Esophagus muscularis mucosa (tissue), 4 donors: Measurements from ENCODE around the gene ANAPC7. TPM values are rescaled to one million over a fixed set of nuclear protein-coding genes. Genes with fewer than 3 reads are reported as not detected.

ENCODE experiments used
- DNase-seq: peaks from one replicate; pipeline ENCODE4 v3.0.0-alpha.2; 2017; ENCODE audit errors: extremely low spot score
- H3K27ac ChIP-seq, 4 donors: fragments of 200-600 bp; sonication (generic); replicated peaks in 1 of 4; 1 replicate in 3 of 4; 2 replicates in 1 of 4; pipeline ENCODE4 v1.5.1; 2016 to 2019; ENCODE audit warnings: mild to moderate bottlenecking in 1 of 4
- H3K27me3 ChIP-seq, 4 donors: fragments of 200-600 bp; sonication (generic); one replicate each; pipeline versions ENCODE4 v1.5.1 to v1.6.0; 2016 to 2019
- H3K36me3 ChIP-seq, 4 donors: fragments of 200-600 bp; sonication (generic); one replicate each; pipeline ENCODE4 v1.5.1; 2016 to 2019
- H3K4me1 ChIP-seq, 4 donors: fragments of 200-600 bp; sonication (generic); one replicate each; pipeline ENCODE4 v1.5.1; 2016 to 2019
- H3K4me3 ChIP-seq, 4 donors: fragments of 200-600 bp; sonication (generic); 1 replicate in 2 of 4; 2 replicates in 2 of 4; pipeline ENCODE4 v1.5.1; 2016 to 2019; ENCODE audit warnings: mild to moderate bottlenecking in 4 of 4, moderate library complexity in 1 of 4
- H3K9me3 ChIP-seq, 4 donors: fragments of 200-600 bp; sonication (generic); 1 replicate in 3 of 4; 2 replicates in 1 of 4; pipeline ENCODE4 v1.5.1; 2016 to 2019
- CTCF ChIP-seq, 3 experiments: fragments of 200-600 bp in 2 of 3; fragments of 450-650 bp in 1 of 3; sonication (generic) in 2 of 3; IDR thresholded peaks; one replicate each; pipeline ENCODE4 v1.5.1; 2017 to 2019; ENCODE audit warnings: antibody characterized with exemption in 3 of 3, mild to moderate bottlenecking in 2 of 3, moderate library complexity in 1 of 3
- EP300 ChIP-seq: sonication (generic); formaldehyde crosslinking; IDR thresholded peaks from one replicate; pipeline ENCODE4 v1.6.1; 2017; ENCODE audit warnings: antibody characterized with exemption
- POLR2A ChIP-seq: fragments of 450-650 bp; IDR thresholded peaks from one replicate; pipeline ENCODE4 v1.6.1; 2017; ENCODE audit warnings: antibody characterized with exemption, moderate library complexity, mild to moderate bottlenecking, low read depth
- POLR2AphosphoS5 ChIP-seq, 2 donors: sonication (generic); formaldehyde crosslinking; IDR thresholded peaks; one replicate each; pipeline ENCODE4 v1.6.1; 2017; ENCODE audit warnings: antibody characterized with exemption in 2 of 2
- WGBS: methylation state at CpG from one replicate; pipeline ENCODE4 v1.1.5; 2018; 5-methylcytosine and 5-hydroxymethylcytosine counted together
- intact Hi-C: fragments of 100-400 bp; cut with DNase I; formaldehyde crosslinking; loops from one replicate; pipeline ENCODE4 v1.15.1; 2023
- total RNA-seq, 4 donors: library from RNA; depleted of rRNA; stranded (reverse); fragments of >200 nt; gene quantifications; one replicate each; pipeline versions ENCODE4 v1.1.0 to v1.2.1, GENCODE V29; 2016

Gene ANAPC7
- total RNA-seq, 4 donors from 2014 or later, result 32.5 to 35.0 (median 33.2) TPM

- TF ChIP-seq POLR2A (no peak), POLR2AphosphoS5 (IDR thresholded peaks at IDR 0.05) (no peak), EP300 (no peak), CTCF (IDR thresholded peaks at IDR 0.05) (no peak)
- peaks cover 13 to 17% (median 15%) of the 10 kb centered on the region in 4 donors for H3K4me1 ChIP-seq
- H3K27me3 ChIP-seq, result no peaks in the 10 kb centered on the region
- peak; percentile 68 for DNase-seq
- no peak overlapping the region for H3K4me3 ChIP-seq
- no peaks in the 10 kb centered on the region for H3K9me3 ChIP-seq
- WGBS, result 84% methylated on average over 11 of the region's 11 CpGs
- intact Hi-C loops, result no loop called here
- H3K36me3 ChIP-seq, result peaks cover 88 to 100% (median 100%) of the 10 kb centered on the region in 4 donors
- H3K27ac ChIP-seq, result peak overlapping the region in 2 of 4 donors; percentile 3 to 15
Measured at GRCh38 chr12:110337912-110338710, 65.4 kb downstream of the ANAPC7 start.

- Histone ChIP-seq H3K4me1 (peaks cover 30 to 42% (median 35%) of the 10 kb centered on the region in 4 donors), H3K36me3 (peaks cover 66 to 100% (median 87%) of the 10 kb centered on the region in 4 donors), H3K9me3 (no peaks in the 10 kb centered on the region), H3K4me3 (no peak overlapping the region), H3K27ac (no peak overlapping the region), H3K27me3 (no peaks in the 10 kb centered on the region)
- no peak for DNase-seq
- intact Hi-C loops, result no loop called here
- WGBS, result 81% methylated on average over 4 of the region's 4 CpGs
- no peak for TF ChIP-seq EP300
- TF ChIP-seq POLR2A, result no peak
- no peak for TF ChIP-seq CTCF (IDR thresholded peaks at IDR 0.05)
Measured at GRCh38 chr12:110335481-110336045, 67.9 kb downstream of the ANAPC7 start.

GRCh38 chr12:110333201-110333600, 70.3 kb downstream of the ANAPC7 start:
- Histone ChIP-seq H3K27ac (no peak overlapping the region), H3K27me3 (no peaks in the 10 kb centered on the region), H3K36me3 (peaks cover 63 to 100% (median 79%) of the 10 kb centered on the region in 4 donors), H3K4me3 (no peak overlapping the region), H3K4me1 (peaks cover 27 to 40% (median 36%) of the 10 kb centered on the region in 4 donors), H3K9me3 (no peaks in the 10 kb centered on the region)
- intact Hi-C loops, result no loop called here
- DNase-seq, result no peak
- TF ChIP-seq POLR2A, result no peak

- peak overlapping the region in 1 of 4 donors; percentile 16 for H3K27ac ChIP-seq
- no peaks in the 10 kb centered on the region for H3K27me3 ChIP-seq
- H3K4me1 ChIP-seq, result peaks cover 31 to 37% (median 36%) of the 10 kb centered on the region in 4 donors
- no peak for DNase-seq
- H3K36me3 ChIP-seq, result peaks cover 52 to 100% (median 76%) of the 10 kb centered on the region in 4 donors
- intact Hi-C loops, result no loop called here
- no peaks in the 10 kb centered on the region for H3K9me3 ChIP-seq
- no peak for TF ChIP-seq EP300
- no peak for TF ChIP-seq POLR2AphosphoS5 (IDR thresholded peaks at IDR 0.05)
- no peak for TF ChIP-seq CTCF (IDR thresholded peaks at IDR 0.05)
- TF ChIP-seq POLR2A, result no peak
- no peak overlapping the region for H3K4me3 ChIP-seq
Measured at GRCh38 chr12:110330544-110330943, 73.0 kb downstream of the ANAPC7 start.

- no peaks in the 10 kb centered on the region for H3K9me3 ChIP-seq
- TF ChIP-seq EP300 (no peak), POLR2A (no peak), POLR2AphosphoS5 (IDR thresholded peaks at IDR 0.05) (no peak), CTCF (IDR thresholded peaks at IDR 0.05) (no peak)
- no peak for DNase-seq
- peaks cover 34 to 37% (median 36%) of the 10 kb centered on the region in 4 donors for H3K4me1 ChIP-seq
- H3K27ac ChIP-seq, result no peak overlapping the region
- intact Hi-C loops, result no loop called here
- no peaks in the 10 kb centered on the region for H3K27me3 ChIP-seq
- H3K4me3 ChIP-seq, result no peak overlapping the region
- WGBS, result 69% methylated on average over 3 of the region's 3 CpGs
- peaks cover 48 to 100% (median 75%) of the 10 kb centered on the region in 4 donors for H3K36me3 ChIP-seq
Measured at GRCh38 chr12:110330124-110330523, 73.4 kb downstream of the ANAPC7 start.
